Thoracic aorta (tissue), 2 donors: Measurements from ENCODE around the gene EEFSEC. TPM values are rescaled to one million over a fixed set of nuclear protein-coding genes. Genes with fewer than 3 reads are reported as not detected.

Source experiments
- ATAC-seq: fragments of 150-250 bp; one replicate; pipeline ENCODE4 v1.8.0; 2017; ENCODE audit warnings: low read depth; ENCODE audit not compliant: insufficient number of reproducible peaks, low FRiP score
- DNase-seq: peaks from one replicate; pipeline ENCODE4 v3.0.0-alpha.2; 2020; ENCODE audit warnings: low spot score
- H3K27ac ChIP-seq, 2 donors: fragments of 200-600 bp; sonication (generic); 1 replicate in 1 of 2; 2 replicates in 1 of 2; pipeline ENCODE4 v1.5.1; 2016; ENCODE audit warnings: mild to moderate bottlenecking in 2 of 2, moderate library complexity in 2 of 2
- H3K27me3 ChIP-seq: fragments of 200-600 bp; sonication (generic); replicated peaks from 2 replicates; pipeline ENCODE4 v1.6.0; 2016; ENCODE audit warnings: mild to moderate bottlenecking; ENCODE audit not compliant: insufficient read depth
- H3K36me3 ChIP-seq: fragments of 200-600 bp; sonication (generic); one replicate; pipeline ENCODE4 v1.5.1; 2016
- H3K4me1 ChIP-seq, 2 donors: fragments of 200-600 bp; sonication (generic); 1 replicate in 1 of 2; 2 replicates in 1 of 2; pipeline versions ENCODE4 v1.5.1 to v1.6.0; 2016; ENCODE audit warnings: low read depth in 2 of 2, mild to moderate bottlenecking in 1 of 2; ENCODE audit not compliant: control insufficient read depth in 1 of 2
- H3K4me3 ChIP-seq: fragments of 200-600 bp; sonication (generic); 2 replicates; pipeline ENCODE4 v1.5.1; 2016; ENCODE audit warnings: mild to moderate bottlenecking
- H3K9me3 ChIP-seq: fragments of 200-600 bp; sonication (generic); 2 replicates; pipeline ENCODE4 v1.5.1; 2016
- total RNA-seq, 2 donors: library from RNA; depleted of rRNA; stranded (reverse); fragments of >200 nt; gene quantifications; one replicate each; pipeline versions ENCODE4 v1.1.0 to v1.2.3, GENCODE V29; 2016
- TF ChIP-seq, protein P1 (sequence below): fragments of 200-600 bp; sonication (generic); IDR thresholded peaks from one replicate; pipeline ENCODE4 v1.5.1; 2019; ENCODE audit warnings: antibody characterized with exemption

EEFSEC gene
- total RNA-seq: 10 to 100 TPM; 16.1 to 17.5 TPM

DNA sequence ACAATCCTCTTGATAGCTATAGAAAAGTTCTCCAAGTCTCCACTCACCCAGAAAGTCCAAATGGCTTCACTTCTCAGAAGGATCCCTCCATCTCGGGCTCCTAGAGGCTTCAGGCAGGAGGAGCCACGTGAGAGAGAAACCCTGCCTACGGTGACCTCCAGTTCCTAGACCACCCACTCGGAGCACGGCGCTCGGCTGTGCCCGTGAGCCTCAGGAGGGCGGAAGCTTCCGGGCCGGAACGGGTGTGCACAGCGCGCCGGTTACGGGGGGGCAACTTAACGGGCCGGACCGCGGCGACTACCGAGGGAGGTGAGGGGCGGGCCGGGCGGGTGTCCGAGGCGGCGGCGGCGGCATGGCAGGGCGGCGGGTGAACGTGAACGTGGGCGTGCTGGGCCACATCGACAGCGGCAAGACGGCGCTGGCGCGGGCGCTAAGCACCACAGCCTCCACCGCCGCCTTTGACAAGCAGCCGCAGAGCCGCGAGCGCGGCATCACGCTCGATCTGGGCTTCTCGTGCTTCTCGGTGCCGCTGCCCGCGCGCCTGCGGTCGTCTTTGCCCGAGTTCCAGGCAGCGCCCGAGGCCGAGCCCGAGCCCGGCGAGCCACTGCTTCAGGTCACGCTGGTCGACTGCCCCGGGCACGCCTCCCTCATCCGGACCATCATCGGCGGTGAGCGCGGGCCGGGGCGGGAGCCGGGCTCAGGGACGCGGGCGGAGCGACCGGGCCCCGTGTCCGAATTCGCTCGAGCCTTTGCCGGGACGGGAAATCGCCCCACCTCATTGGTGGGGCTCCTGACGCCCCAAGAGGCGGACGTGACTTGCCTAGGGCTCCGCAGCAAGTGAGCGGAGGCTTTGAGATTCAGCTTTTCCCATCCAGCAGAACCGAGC, at the start of gene EEFSEC:
Gene EEFSEC (plus strand): TSS at position 326 of the 886 bp plus-strand sequence. CDS start 27 bp downstream, at position 353.
- Histone ChIP-seq H3K27me3 (no peaks in the 10 kb centered on the region), H3K36me3 (no peaks in the 10 kb centered on the region), H3K4me1 (peaks cover 8 to 13% of the 10 kb centered on the region in 2 donors), H3K27ac (peak within 1 kb of the TSS; percentile 77 to 78), H3K4me3 (peak within 1 kb of the TSS; percentile 93), H3K9me3 (no peaks in the 10 kb centered on the region)
- TF ChIP-seq, protein P1, sequence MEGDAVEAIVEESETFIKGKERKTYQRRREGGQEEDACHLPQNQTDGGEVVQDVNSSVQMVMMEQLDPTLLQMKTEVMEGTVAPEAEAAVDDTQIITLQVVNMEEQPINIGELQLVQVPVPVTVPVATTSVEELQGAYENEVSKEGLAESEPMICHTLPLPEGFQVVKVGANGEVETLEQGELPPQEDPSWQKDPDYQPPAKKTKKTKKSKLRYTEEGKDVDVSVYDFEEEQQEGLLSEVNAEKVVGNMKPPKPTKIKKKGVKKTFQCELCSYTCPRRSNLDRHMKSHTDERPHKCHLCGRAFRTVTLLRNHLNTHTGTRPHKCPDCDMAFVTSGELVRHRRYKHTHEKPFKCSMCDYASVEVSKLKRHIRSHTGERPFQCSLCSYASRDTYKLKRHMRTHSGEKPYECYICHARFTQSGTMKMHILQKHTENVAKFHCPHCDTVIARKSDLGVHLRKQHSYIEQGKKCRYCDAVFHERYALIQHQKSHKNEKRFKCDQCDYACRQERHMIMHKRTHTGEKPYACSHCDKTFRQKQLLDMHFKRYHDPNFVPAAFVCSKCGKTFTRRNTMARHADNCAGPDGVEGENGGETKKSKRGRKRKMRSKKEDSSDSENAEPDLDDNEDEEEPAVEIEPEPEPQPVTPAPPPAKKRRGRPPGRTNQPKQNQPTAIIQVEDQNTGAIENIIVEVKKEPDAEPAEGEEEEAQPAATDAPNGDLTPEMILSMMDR: no peak
- DNase-seq (peak; percentile 39), ATAC-seq (peak; percentile 94)

GRCh38 chr3:128107834-128108233, 45.4 kb upstream of the EEFSEC start:
- ATAC-seq (no peak), DNase-seq (no peak)
- no peaks in the 10 kb centered on the region for H3K9me3 ChIP-seq
- H3K4me1 ChIP-seq: peaks cover 0 to 4% of the 10 kb centered on the region in 2 donors
- no peak overlapping the region for H3K27ac ChIP-seq
- no peaks in the 10 kb centered on the region for H3K27me3 ChIP-seq
- TF ChIP-seq, protein P1: no peak
- no peak overlapping the region for H3K4me3 ChIP-seq
- H3K36me3 ChIP-seq: no peaks in the 10 kb centered on the region

- ATAC-seq (no peak), DNase-seq (no peak)
- Histone ChIP-seq H3K27me3 (no peaks in the 10 kb centered on the region), H3K36me3 (no peaks in the 10 kb centered on the region), H3K9me3 (no peaks in the 10 kb centered on the region), H3K4me3 (no peak overlapping the region), H3K4me1 (peaks cover 0 to 6% of the 10 kb centered on the region in 2 donors), H3K27ac (no peak overlapping the region)
- TF ChIP-seq, protein P1: no peak
Observed at GRCh38 chr3:128111147-128111546, 42.1 kb upstream of the EEFSEC start.

DNA sequence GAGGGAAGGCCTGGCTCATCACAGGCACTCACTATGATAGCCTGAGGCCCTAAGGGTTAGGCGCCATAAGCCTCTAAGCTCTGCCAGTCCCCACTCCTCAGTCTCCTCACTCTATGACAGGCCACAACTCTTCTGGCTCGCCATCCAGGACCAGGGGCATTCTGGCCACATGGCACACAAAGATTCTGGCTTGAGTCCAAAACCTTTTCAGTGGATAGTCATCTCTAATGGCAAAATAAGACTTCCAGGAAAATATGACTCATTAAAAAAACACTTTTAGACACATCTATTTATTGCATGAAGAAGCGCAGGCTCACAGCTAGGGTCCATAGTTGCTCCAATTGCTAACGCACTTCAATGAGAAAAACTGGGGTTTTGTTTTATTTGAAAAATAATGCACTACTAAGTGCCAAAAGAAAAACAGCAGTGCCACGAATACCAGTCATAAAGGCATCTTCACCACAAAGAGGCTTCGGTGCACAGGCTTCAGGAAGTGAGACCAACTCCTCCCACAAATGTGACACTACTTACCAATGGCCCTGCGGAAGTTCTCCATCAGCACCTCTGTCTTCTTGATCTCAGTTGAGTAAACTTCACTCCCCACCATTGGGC, 40.8 kb upstream of the EEFSEC start:
- no peak overlapping the region for H3K4me3 ChIP-seq
- DNase-seq: no peak
- ATAC-seq: peak; percentile 12
- no peaks in the 10 kb centered on the region for H3K36me3 ChIP-seq
- TF ChIP-seq, protein P1: no peak
- no peaks in the 10 kb centered on the region for H3K27me3 ChIP-seq
- H3K4me1 ChIP-seq: peaks cover 0 to 6% of the 10 kb centered on the region in 2 donors
- H3K27ac ChIP-seq: no peak overlapping the region
- H3K9me3 ChIP-seq: no peaks in the 10 kb centered on the region
